GM13976 (cell line): ENCODE results near the gene CNNM2.

Experiments
- DNase-seq: peaks from one replicate; pipeline ENCODE4 v3.0.0; 2012; ENCODE audit warnings: low spot score
- CTCF ChIP-seq: IDR thresholded peaks from 2 replicates; pipeline ENCODE4 v1.5.1; 2012; ENCODE audit warnings: borderline replicate concordance, mild to moderate bottlenecking; ENCODE audit not compliant: insufficient read depth; ENCODE audit errors: extremely low read depth, missing control alignments, control extremely low read depth
- in situ Hi-C: fragments of 300-500 bp; cut with MboI; formaldehyde crosslinking; loops from one replicate; pipeline ENCODE4 v1.12.0; 2022; ENCODE audit warnings: low sequenced_read_pairs, mixed read lengths, inconsistent platforms; ENCODE audit not compliant: unreplicated experiment

The CNNM2 gene

GRCh38 chr10:102948176-102948575 lies 30.1 kb downstream of the CNNM2 start:
- DNase-seq: no peak
- no peak for TF ChIP-seq CTCF
- in situ Hi-C loops: no loop called here

GRCh38 chr10:102948786-102949185 lies 30.7 kb downstream of the CNNM2 start:
- in situ Hi-C loops: no loop called here
- no peak for TF ChIP-seq CTCF
- no peak for DNase-seq

- no peak for DNase-seq
- in situ Hi-C loops: no loop called here
- TF ChIP-seq CTCF: no peak
Observed at GRCh38 chr10:102949916-102950315, 31.8 kb downstream of the CNNM2 start.

GRCh38 chr10:102951316-102951715 lies 33.2 kb downstream of the CNNM2 start:
- in situ Hi-C loops: no loop called here
- TF ChIP-seq CTCF: no peak
- no peak for DNase-seq

- no peak for DNase-seq
- in situ Hi-C loops: no loop called here
- TF ChIP-seq CTCF: no peak
Observed at GRCh38 chr10:102959360-102959759, 41.3 kb downstream of the CNNM2 start.

GRCh38 chr10:102960157-102960556 lies 42.1 kb downstream of the CNNM2 start:
- no peak for TF ChIP-seq CTCF
- in situ Hi-C loops: no loop called here
- DNase-seq: no peak

GRCh38 chr10:102962267-102962666 lies 44.2 kb downstream of the CNNM2 start:
- no peak for TF ChIP-seq CTCF
- in situ Hi-C loops: no loop called here
- DNase-seq: no peak
